ENCODE measurements around the gene RNGTT.

DNA sequence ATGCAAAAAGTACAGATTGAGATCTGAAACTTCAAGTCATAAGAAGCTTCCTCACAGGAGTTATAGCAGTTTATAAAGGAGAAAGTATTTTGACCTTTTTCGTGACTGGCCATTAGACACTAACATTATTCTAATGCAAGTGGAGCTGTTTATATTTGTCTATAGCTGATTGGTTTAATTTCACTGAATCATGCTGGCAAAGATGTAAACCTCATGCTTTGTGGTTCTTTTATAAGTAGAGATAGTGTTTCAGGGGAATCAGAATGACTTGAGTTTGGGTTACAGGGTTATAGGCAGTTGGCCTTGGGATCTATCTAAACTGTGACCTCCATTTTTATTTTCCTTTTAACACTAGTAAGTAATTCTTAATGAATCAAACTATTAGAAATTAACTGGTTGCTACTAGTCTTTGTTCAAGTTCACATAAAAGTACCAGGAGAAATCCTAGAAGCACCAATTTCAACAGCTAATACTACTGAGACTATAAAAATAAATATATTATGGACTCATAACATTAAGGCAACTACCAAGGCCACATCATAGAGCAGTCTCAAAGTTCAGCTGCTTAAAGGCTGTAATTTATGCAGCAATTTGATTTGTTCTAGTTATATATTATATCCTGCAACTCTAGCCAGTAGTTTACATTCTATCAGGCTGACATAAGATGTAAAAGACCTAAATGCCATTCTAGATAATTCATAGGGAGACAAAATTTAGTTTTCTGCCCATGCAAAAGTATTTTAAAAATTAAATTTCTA, 94.0 kb downstream of the RNGTT start:
- no peak for TF ChIP-seq POLR2AphosphoS5 (IDR thresholded peaks at IDR 0.05; ENCODE audit: low read length)
- no peak for TF ChIP-seq PBX3 (IDR thresholded peaks at IDR 0.05; ENCODE audit: insufficient replicate concordance, low read depth, low read length)
- TF ChIP-seq, protein P1, sequence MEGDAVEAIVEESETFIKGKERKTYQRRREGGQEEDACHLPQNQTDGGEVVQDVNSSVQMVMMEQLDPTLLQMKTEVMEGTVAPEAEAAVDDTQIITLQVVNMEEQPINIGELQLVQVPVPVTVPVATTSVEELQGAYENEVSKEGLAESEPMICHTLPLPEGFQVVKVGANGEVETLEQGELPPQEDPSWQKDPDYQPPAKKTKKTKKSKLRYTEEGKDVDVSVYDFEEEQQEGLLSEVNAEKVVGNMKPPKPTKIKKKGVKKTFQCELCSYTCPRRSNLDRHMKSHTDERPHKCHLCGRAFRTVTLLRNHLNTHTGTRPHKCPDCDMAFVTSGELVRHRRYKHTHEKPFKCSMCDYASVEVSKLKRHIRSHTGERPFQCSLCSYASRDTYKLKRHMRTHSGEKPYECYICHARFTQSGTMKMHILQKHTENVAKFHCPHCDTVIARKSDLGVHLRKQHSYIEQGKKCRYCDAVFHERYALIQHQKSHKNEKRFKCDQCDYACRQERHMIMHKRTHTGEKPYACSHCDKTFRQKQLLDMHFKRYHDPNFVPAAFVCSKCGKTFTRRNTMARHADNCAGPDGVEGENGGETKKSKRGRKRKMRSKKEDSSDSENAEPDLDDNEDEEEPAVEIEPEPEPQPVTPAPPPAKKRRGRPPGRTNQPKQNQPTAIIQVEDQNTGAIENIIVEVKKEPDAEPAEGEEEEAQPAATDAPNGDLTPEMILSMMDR (IDR thresholded peaks at IDR 0.05 in 2 of 3, conservative IDR thresholded peaks at IDR 0.05 in 1 of 3; ENCODE audit: control insufficient read depth in 2 of 3, extremely low read depth in 1 of 3, insufficient read depth in 1 of 3, low read depth in 3 of 3, low read length in 3 of 3): no peak
